ENCODE results near the gene RNF212B.
"Not testable (repeated sequence)": the region's sequence is repeated elsewhere in the genome, so short reads cannot be mapped to it uniquely, and the experiment has no call there.

Gene RNF212B

GRCh38 chr14:23245282-23245681 is 7.5 kb downstream of the RNF212B start:
- Histone ChIP-seq H3K27me3 (ENCODE audit: control insufficient read depth in 1 of 2, insufficient read depth in 2 of 2, low read length in 2 of 2) (no peaks in the 10 kb centered on the region), H3K27ac (ENCODE audit: low read depth, low read length) (no peak overlapping the region), H3K36me3 (ENCODE audit: insufficient read depth, low read length) (no peaks in the 10 kb centered on the region), H3K9me3 (ENCODE audit: low read length) (no peaks in the 10 kb centered on the region), H3K4me3 (ENCODE audit: low read depth in 1 of 2, low read length in 2 of 2) (no peak overlapping the region), H3K9ac (ENCODE audit: low read length) (no peak overlapping the region), H3K4me1 (ENCODE audit: insufficient read depth, low read length) (no peaks in the 10 kb centered on the region)

GRCh38 chr14:23248601-23249000 is 10.9 kb downstream of the RNF212B start:
- Histone ChIP-seq H3K9ac (ENCODE audit: low read length) (no peak overlapping the region), H3K4me1 (ENCODE audit: insufficient read depth, low read length) (no peaks in the 10 kb centered on the region), H3K4me3 (ENCODE audit: low read depth in 1 of 2, low read length in 2 of 2) (no peak overlapping the region), H3K27ac (ENCODE audit: low read depth, low read length) (no peak overlapping the region), H3K9me3 (ENCODE audit: low read length) (no peaks in the 10 kb centered on the region), H3K36me3 (ENCODE audit: insufficient read depth, low read length) (no peaks in the 10 kb centered on the region), H3K27me3 (ENCODE audit: control insufficient read depth in 1 of 2, insufficient read depth in 2 of 2, low read length in 2 of 2) (no peaks in the 10 kb centered on the region)

- no peak overlapping the region for H3K27ac ChIP-seq (ENCODE audit: low read depth, low read length)
Measured at GRCh38 chr14:23249824-23250223, 12.1 kb downstream of the RNF212B start.

GRCh38 chr14:23252006-23252405 is 14.3 kb downstream of the RNF212B start:
- Histone ChIP-seq H3K27me3 (ENCODE audit: control insufficient read depth in 1 of 2, insufficient read depth in 2 of 2, low read length in 2 of 2) (no peaks in the 10 kb centered on the region), H3K9ac (ENCODE audit: low read length) (no peak overlapping the region), H3K9me3 (ENCODE audit: low read length) (no peaks in the 10 kb centered on the region), H3K4me1 (ENCODE audit: insufficient read depth, low read length) (no peaks in the 10 kb centered on the region), H3K27ac (ENCODE audit: low read depth, low read length) (no peak overlapping the region), H3K4me3 (ENCODE audit: low read depth in 1 of 2, low read length in 2 of 2) (no peak overlapping the region), H3K36me3 (ENCODE audit: insufficient read depth, low read length) (no peaks in the 10 kb centered on the region)

More at GRCh38 chr14:23249824-23250223, 12.1 kb downstream of the RNF212B start:
- H3K4me3 ChIP-seq (ENCODE audit: low read depth in 1 of 2, low read length in 2 of 2), result no peak overlapping the region
- no peaks in the 10 kb centered on the region for H3K27me3 ChIP-seq (ENCODE audit: control insufficient read depth in 1 of 2, insufficient read depth in 2 of 2, low read length in 2 of 2)
- H3K36me3 ChIP-seq (ENCODE audit: insufficient read depth, low read length), result no peaks in the 10 kb centered on the region
- no peak overlapping the region for H3K9ac ChIP-seq (ENCODE audit: low read length)
- H3K4me1 ChIP-seq (ENCODE audit: insufficient read depth, low read length), result no peaks in the 10 kb centered on the region
- no peaks in the 10 kb centered on the region for H3K9me3 ChIP-seq (ENCODE audit: low read length)

GRCh38 chr14:23252420-23253333 is 14.9 kb downstream of the RNF212B start:
- Histone ChIP-seq H3K9me3 (ENCODE audit: low read length) (no peaks in the 10 kb centered on the region), H3K4me1 (ENCODE audit: insufficient read depth, low read length) (no peaks in the 10 kb centered on the region), H3K27ac (ENCODE audit: low read depth, low read length) (no peak overlapping the region), H3K4me3 (ENCODE audit: low read depth in 1 of 2, low read length in 2 of 2) (no peak overlapping the region), H3K9ac (ENCODE audit: low read length) (no peak overlapping the region), H3K27me3 (ENCODE audit: control insufficient read depth in 1 of 2, insufficient read depth in 2 of 2, low read length in 2 of 2) (no peaks in the 10 kb centered on the region), H3K36me3 (ENCODE audit: insufficient read depth, low read length) (no peaks in the 10 kb centered on the region)

- Histone ChIP-seq H3K9ac (ENCODE audit: low read length) (no peak overlapping the region), H3K27me3 (ENCODE audit: control insufficient read depth in 1 of 2, insufficient read depth in 2 of 2, low read length in 2 of 2) (peaks cover 0 to 4% of the 10 kb centered on the region in 2 donors), H3K36me3 (ENCODE audit: insufficient read depth, low read length) (no peaks in the 10 kb centered on the region), H3K27ac (ENCODE audit: low read depth, low read length) (no peak overlapping the region), H3K4me3 (ENCODE audit: low read depth in 1 of 2, low read length in 2 of 2) (no peak overlapping the region), H3K9me3 (ENCODE audit: low read length) (no peaks in the 10 kb centered on the region), H3K4me1 (ENCODE audit: insufficient read depth, low read length) (no peaks in the 10 kb centered on the region)
Measured at GRCh38 chr14:23258256-23258655, 20.5 kb downstream of the RNF212B start.

- H3K9me3 ChIP-seq (ENCODE audit: low read length), result no peaks in the 10 kb centered on the region
- H3K27me3 ChIP-seq (ENCODE audit: control insufficient read depth in 1 of 2, insufficient read depth in 2 of 2, low read length in 2 of 2), result peaks cover 0 to 4% of the 10 kb centered on the region in 2 donors
- no peaks in the 10 kb centered on the region for H3K36me3 ChIP-seq (ENCODE audit: insufficient read depth, low read length)
- no peak overlapping the region for H3K27ac ChIP-seq (ENCODE audit: low read depth, low read length)
- H3K9ac ChIP-seq (ENCODE audit: low read length), result no peak overlapping the region
- H3K4me1 ChIP-seq (ENCODE audit: insufficient read depth, low read length), result no peaks in the 10 kb centered on the region
- H3K4me3 ChIP-seq (ENCODE audit: low read depth in 1 of 2, low read length in 2 of 2), result no peak overlapping the region
Measured at GRCh38 chr14:23259426-23259825, 21.7 kb downstream of the RNF212B start.

GRCh38 chr14:23260849-23261248 is 23.1 kb downstream of the RNF212B start:
- H3K4me3 ChIP-seq (ENCODE audit: low read depth in 1 of 2, low read length in 2 of 2); H3K27ac ChIP-seq (ENCODE audit: low read depth, low read length): not testable (repeated sequence)

GRCh38 chr14:23269193-23269592 is 31.5 kb downstream of the RNF212B start:
- no peaks in the 10 kb centered on the region for H3K4me1 ChIP-seq (ENCODE audit: insufficient read depth, low read length)
- no peak overlapping the region for H3K9ac ChIP-seq (ENCODE audit: low read length)
- no peaks in the 10 kb centered on the region for H3K36me3 ChIP-seq (ENCODE audit: insufficient read depth, low read length)
- H3K27me3 ChIP-seq (ENCODE audit: control insufficient read depth in 1 of 2, insufficient read depth in 2 of 2, low read length in 2 of 2), result no peaks in the 10 kb centered on the region
- no peak overlapping the region for H3K27ac ChIP-seq (ENCODE audit: low read depth, low read length)
- H3K9me3 ChIP-seq (ENCODE audit: low read length), result no peaks in the 10 kb centered on the region
- H3K4me3 ChIP-seq (ENCODE audit: low read depth in 1 of 2, low read length in 2 of 2), result no peak overlapping the region

More at GRCh38 chr14:23260849-23261248, 23.1 kb downstream of the RNF212B start:
- not testable (repeated sequence) for H3K9ac ChIP-seq (ENCODE audit: low read length); H3K36me3 ChIP-seq (ENCODE audit: insufficient read depth, low read length); H3K9me3 ChIP-seq (ENCODE audit: low read length); H3K4me1 ChIP-seq (ENCODE audit: insufficient read depth, low read length); H3K27me3 ChIP-seq (ENCODE audit: control insufficient read depth in 1 of 2, insufficient read depth in 2 of 2, low read length in 2 of 2)

GRCh38 chr14:23275412-23275811 is 37.7 kb downstream of the RNF212B start:
- H3K4me3 ChIP-seq (ENCODE audit: low read depth in 1 of 2, low read length in 2 of 2), result no peak overlapping the region
- no peaks in the 10 kb centered on the region for H3K27me3 ChIP-seq (ENCODE audit: control insufficient read depth in 1 of 2, insufficient read depth in 2 of 2, low read length in 2 of 2)
- H3K36me3 ChIP-seq (ENCODE audit: insufficient read depth, low read length), result peaks cover 12% of the 10 kb centered on the region
- no peaks in the 10 kb centered on the region for H3K4me1 ChIP-seq (ENCODE audit: insufficient read depth, low read length)
- H3K9me3 ChIP-seq (ENCODE audit: low read length), result no peaks in the 10 kb centered on the region
- H3K27ac ChIP-seq (ENCODE audit: low read depth, low read length), result no peak overlapping the region
- H3K9ac ChIP-seq (ENCODE audit: low read length), result no peak overlapping the region

- H3K9me3 ChIP-seq (ENCODE audit: low read length), result no peaks in the 10 kb centered on the region
- no peak overlapping the region for H3K27ac ChIP-seq (ENCODE audit: low read depth, low read length)
- no peak overlapping the region for H3K4me3 ChIP-seq (ENCODE audit: low read depth in 1 of 2, low read length in 2 of 2)
- H3K27me3 ChIP-seq (ENCODE audit: control insufficient read depth in 1 of 2, insufficient read depth in 2 of 2, low read length in 2 of 2), result no peaks in the 10 kb centered on the region
- H3K4me1 ChIP-seq (ENCODE audit: insufficient read depth, low read length), result no peaks in the 10 kb centered on the region
- no peak overlapping the region for H3K9ac ChIP-seq (ENCODE audit: low read length)
- H3K36me3 ChIP-seq (ENCODE audit: insufficient read depth, low read length), result peaks cover 12% of the 10 kb centered on the region
Measured at GRCh38 chr14:23277189-23277588, 39.5 kb downstream of the RNF212B start.

- H3K9me3 ChIP-seq (ENCODE audit: low read length); H3K27ac ChIP-seq (ENCODE audit: low read depth, low read length); H3K4me1 ChIP-seq (ENCODE audit: insufficient read depth, low read length); H3K9ac ChIP-seq (ENCODE audit: low read length); H3K4me3 ChIP-seq (ENCODE audit: low read depth in 1 of 2, low read length in 2 of 2); H3K27me3 ChIP-seq (ENCODE audit: control insufficient read depth in 1 of 2, insufficient read depth in 2 of 2, low read length in 2 of 2): not testable (repeated sequence)
- peaks cover 12% of the 10 kb centered on the region for H3K36me3 ChIP-seq (ENCODE audit: insufficient read depth, low read length)
Measured at GRCh38 chr14:23277928-23278327, 40.2 kb downstream of the RNF212B start.
